Measurements from ENCODE around the gene ZNF70.

Gene ZNF70

DNA sequence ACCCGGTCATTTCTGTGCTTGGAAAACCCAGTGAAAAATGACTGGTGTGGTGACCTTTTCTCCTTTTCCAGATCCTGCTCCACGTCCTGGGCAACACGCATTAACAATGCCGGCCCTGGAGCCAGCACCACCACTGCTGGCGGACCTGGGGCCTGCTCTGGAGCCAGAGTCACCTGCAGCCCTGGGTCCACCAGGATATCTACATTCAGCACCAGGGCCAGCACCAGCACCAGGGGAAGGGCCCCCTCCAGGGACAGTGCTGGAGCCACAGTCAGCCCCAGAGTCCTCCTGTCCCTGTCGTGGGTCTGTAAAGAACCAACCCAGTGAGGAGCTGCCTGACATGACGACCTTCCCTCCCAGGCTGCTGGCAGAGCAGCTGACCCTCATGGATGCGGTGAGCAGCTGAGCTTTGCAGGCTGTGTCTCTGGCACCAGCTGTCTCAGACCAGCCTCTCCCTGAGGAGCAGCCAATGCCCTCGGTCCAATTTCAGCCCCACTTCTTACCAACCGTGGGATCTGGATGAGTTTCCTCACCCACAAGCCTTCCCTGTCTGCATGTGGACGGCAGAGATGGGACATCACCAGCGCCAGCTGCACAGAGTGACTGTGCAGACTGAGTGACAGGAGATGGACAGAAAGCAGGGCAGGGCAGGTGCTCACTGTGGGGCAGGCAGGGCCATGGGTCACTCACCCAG, 58.2 kb downstream of the ZNF70 start:
- no peak for DNase-seq (ENCODE audit: low read depth)

DNA sequence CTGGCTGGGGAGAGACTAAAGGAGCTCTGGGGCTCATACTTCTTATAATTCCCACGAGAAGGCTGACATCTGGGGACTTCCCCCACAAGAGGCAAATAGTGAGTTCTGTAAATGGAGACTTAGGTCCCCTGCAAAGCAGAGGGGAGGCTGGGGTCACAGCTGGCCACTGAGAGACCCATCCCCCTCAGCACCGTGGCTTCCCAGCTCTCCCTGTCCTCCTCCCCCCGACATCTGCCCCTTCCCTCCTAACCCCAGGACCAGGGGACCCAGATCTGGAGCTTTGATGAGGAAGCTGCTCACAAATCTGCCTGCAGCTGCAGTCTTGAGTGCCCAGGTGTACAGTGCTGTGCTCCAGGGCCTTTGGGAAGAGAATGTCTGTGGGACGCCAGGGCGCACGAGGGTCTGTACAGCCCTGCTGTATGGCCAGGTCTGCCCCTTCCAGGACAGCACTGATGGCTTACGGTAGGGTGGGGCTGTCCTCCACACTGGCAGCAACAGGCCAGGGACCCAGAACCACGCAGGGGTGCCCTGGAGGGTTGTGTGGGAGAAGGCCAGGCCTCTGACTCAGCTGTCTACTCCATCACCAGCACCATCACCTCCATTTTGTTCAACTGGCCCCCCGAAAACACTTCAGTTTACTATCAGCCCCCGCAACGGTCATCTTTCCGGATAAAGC, 59.0 kb downstream of the ZNF70 start:
- DNase-seq (ENCODE audit: low read depth) = no peak

DNA sequence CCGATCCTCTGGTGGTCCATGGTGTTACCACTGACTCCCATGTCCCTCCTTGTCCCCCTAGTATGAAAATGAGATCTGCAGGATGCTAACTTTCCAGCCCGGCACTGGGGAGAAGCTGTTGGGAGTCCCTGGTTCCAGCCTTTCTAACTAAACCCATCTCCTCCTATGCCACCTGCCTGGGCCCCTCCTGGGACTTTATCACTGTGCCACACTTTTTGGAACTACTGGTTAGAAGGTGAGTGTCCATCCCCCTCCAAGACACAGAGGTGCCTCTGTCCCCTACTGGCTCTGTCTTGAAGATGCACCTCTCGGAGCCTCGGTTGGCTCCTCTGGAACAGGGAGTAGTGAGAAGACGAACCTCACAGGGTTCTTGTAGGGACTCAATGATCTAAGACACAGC, 60.2 kb downstream of the ZNF70 start, which contains the start of gene RGL4:
Gene RGL4 (plus strand): TSS at position 301 of the 400 bp plus-strand sequence. CDS start 1,018 bp downstream, outside the sequence.
- no peak for DNase-seq (ENCODE audit: low read depth)

DNA sequence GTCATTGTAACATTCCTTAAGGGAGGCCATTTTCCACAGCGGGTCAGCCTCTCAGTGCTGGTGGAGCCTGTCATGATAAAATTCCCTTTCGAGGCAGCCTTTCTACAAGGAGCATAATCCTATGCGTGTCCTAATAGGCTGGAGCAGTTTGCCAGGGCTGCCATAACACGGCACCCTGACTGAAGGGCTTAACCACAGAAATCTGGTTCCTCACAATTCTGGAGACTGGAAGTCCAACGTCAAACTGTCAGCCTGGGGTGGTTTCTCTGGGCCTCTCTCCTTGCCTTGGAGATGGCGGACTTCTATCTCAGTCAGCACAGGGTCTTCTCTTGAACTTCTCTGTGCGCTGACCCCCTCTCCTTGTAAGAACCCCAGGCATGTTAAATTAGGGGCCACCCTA, 61.5 kb downstream of the ZNF70 start:
- no peak for DNase-seq (ENCODE audit: low read depth)

Measured in activated T-cell treated with anti-CD3 and anti-CD28 coated beads for 24 hours (primary cell).